Regular cardiac myocyte (primary cell): Measurements from ENCODE around the gene RNASE11. TPM values are rescaled to one million over a fixed set of nuclear protein-coding genes. Genes with fewer than 3 reads are reported as not detected.

Experiments used
- total RNA-seq: library from RNA; depleted of rRNA; stranded (reverse); fragments of >200 nt; gene quantifications from 2 replicates; pipeline ENCODE4 v1.2.3, GENCODE V29; 2014

The RNASE11 gene
- not detected in 2 replicates for total RNA-seq

GRCh38 chr14:20587489-20588154, at the start of gene RNASE11:
Gene RNASE11 (minus strand): TSS chr14:20588001.

GRCh38 chr14:20591235-20591634, 3.4 kb upstream of the RNASE11 start, which contains the start of gene RNASE12:
Gene RNASE12 (minus strand): TSS chr14:20591376. CDS start chr14:20590723, 653 bp downstream.

GRCh38 chr14:20560961-20561360, 26.8 kb downstream of the RNASE11 start, which contains the start of gene RNASE9:
Gene RNASE9 (minus strand): TSS chr14:20561047.

Other genes with a start within 250 kb of the RNASE11 start
- gene PARP2, start 244.4 kb downstream of the RNASE11 start, total RNA-seq: 5.9 and 15.9 TPM in 2 replicates
- 14.2 and 18.9 TPM in 2 replicates for gene TEP1, start 174.5 kb downstream of the RNASE11 start, total RNA-seq
- under 0.01 and 0.28 TPM in 2 replicates for gene KLHL33, start 151.8 kb downstream of the RNASE11 start, total RNA-seq
- 27.9 and 58.1 TPM in 2 replicates for gene OSGEP, start 133.2 kb downstream of the RNASE11 start, total RNA-seq
- 41.4 and 144 TPM in 2 replicates for gene APEX1, start 132.8 kb downstream of the RNASE11 start, total RNA-seq
- gene PIP4P1, start 126.6 kb downstream of the RNASE11 start, total RNA-seq: 12.1 and 22.8 TPM in 2 replicates
- 47.1 and 164 TPM in 2 replicates for gene PNP, start 118.6 kb downstream of the RNASE11 start, total RNA-seq
- not detected in 2 replicates for gene RNASE10, start 82.5 kb downstream of the RNASE11 start, total RNA-seq
- gene RNASE9, start 27.0 kb downstream of the RNASE11 start, total RNA-seq: not detected in 2 replicates
- not detected in 2 replicates for gene RNASE12, start 3.4 kb upstream of the RNASE11 start, total RNA-seq
- gene OR6S1, start 53.7 kb upstream of the RNASE11 start, total RNA-seq: not detected in 2 replicates
- gene RNASE4, start 96.6 kb upstream of the RNASE11 start, total RNA-seq: 9.4 and 38.9 TPM in 2 replicates
- gene ANG, start 100.8 kb upstream of the RNASE11 start, total RNA-seq: 6.7 and 10.1 TPM in 2 replicates
- gene EDDM3A, start 157.9 kb upstream of the RNASE11 start, total RNA-seq: not detected in 2 replicates
- gene EDDM3B, start 180.4 kb upstream of the RNASE11 start, total RNA-seq: not detected in 2 replicates
- not detected in 2 replicates for gene RNASE6, start 193.3 kb upstream of the RNASE11 start, total RNA-seq
- gene RNASE1, start 214.8 kb upstream of the RNASE11 start, total RNA-seq: 0.96 and 5.4 TPM in 2 replicates